Suprapubic skin (tissue), 4 donors: ENCODE measurements around the gene CACNG8. TPM values are rescaled to one million over a fixed set of nuclear protein-coding genes. Genes with fewer than 3 reads are reported as not detected.

Source experiments
- DNase-seq, 2 donors: peaks; one replicate each; pipeline ENCODE4 v3.0.0-alpha.2; 2019; ENCODE audit warnings: low spot score in 2 of 2
- H3K27ac ChIP-seq: fragments of 200-600 bp; sonication (generic); one replicate; pipeline ENCODE4 v1.5.1; 2019
- H3K27me3 ChIP-seq: fragments of 200-600 bp; sonication (generic); one replicate; pipeline ENCODE4 v1.5.1; 2019
- H3K36me3 ChIP-seq: fragments of 200-600 bp; sonication (generic); one replicate; pipeline ENCODE4 v1.5.1; 2019
- H3K4me1 ChIP-seq: fragments of 200-600 bp; sonication (generic); one replicate; pipeline ENCODE4 v1.5.1; 2019
- H3K4me3 ChIP-seq: fragments of 200-600 bp; sonication (generic); one replicate; pipeline ENCODE4 v1.5.1; 2019; ENCODE audit warnings: mild to moderate bottlenecking
- H3K9me3 ChIP-seq: fragments of 200-600 bp; sonication (generic); one replicate; pipeline ENCODE4 v1.5.1; 2019
- CTCF ChIP-seq, 2 donors: fragments of 200-600 bp in 1 of 2; fragments of 450-650 bp in 1 of 2; sonication (generic) in 1 of 2; IDR thresholded peaks; one replicate each; pipeline ENCODE4 v1.5.1; 2016 to 2019; ENCODE audit warnings: antibody characterized with exemption in 2 of 2, mild to moderate bottlenecking in 1 of 2, moderate library complexity in 1 of 2
- EP300 ChIP-seq: sonication (generic); formaldehyde crosslinking; IDR thresholded peaks from one replicate; pipeline ENCODE4 v1.6.1; 2017; ENCODE audit warnings: antibody characterized with exemption
- POLR2A ChIP-seq, 2 donors: fragments of 450-650 bp; IDR thresholded peaks; one replicate each; pipeline ENCODE4 v1.6.1; 2017; ENCODE audit warnings: antibody characterized with exemption in 2 of 2, mild to moderate bottlenecking in 2 of 2, moderate library complexity in 2 of 2
- POLR2AphosphoS5 ChIP-seq, 3 donors: sonication (generic); formaldehyde crosslinking; IDR thresholded peaks; one replicate each; pipeline ENCODE4 v1.6.1; 2017; ENCODE audit warnings: antibody characterized with exemption in 3 of 3
- WGBS: methylation state at CpG from one replicate; pipeline ENCODE4 v1.1.5; 2018; 5-methylcytosine and 5-hydroxymethylcytosine counted together
- total RNA-seq, 4 donors: library from RNA; depleted of rRNA; stranded (reverse); fragments of >200 nt; gene quantifications; one replicate each; pipeline ENCODE4 v1.1.0, GENCODE V29; 2016

CACNG8 gene
- total RNA-seq, 4 donors from 2014 or later = 0.08 to 0.25 TPM; not detected in 2

- TF ChIP-seq CTCF (IDR thresholded peaks at IDR 0.05) (no peak), POLR2A (IDR thresholded peaks at IDR 0.05) (no peak), POLR2AphosphoS5 (IDR thresholded peaks at IDR 0.05) (no peak), EP300 (no peak)
- Histone ChIP-seq H3K27me3 (peaks cover 51% of the 10 kb centered on the region), H3K27ac (no peak overlapping the region), H3K4me3 (no peak overlapping the region), H3K36me3 (no peaks in the 10 kb centered on the region), H3K4me1 (no peaks in the 10 kb centered on the region), H3K9me3 (no peaks in the 10 kb centered on the region)
- WGBS = 64% methylated on average over 19 of the region's 19 CpGs
- DNase-seq = no peak
Measured at GRCh38 chr19:54014920-54015560, 52.3 kb downstream of the CACNG8 start.

GRCh38 chr19:54017261-54017660 lies 54.5 kb downstream of the CACNG8 start:
- Histone ChIP-seq H3K27ac (no peak overlapping the region), H3K27me3 (peaks cover 34% of the 10 kb centered on the region), H3K4me1 (no peaks in the 10 kb centered on the region), H3K36me3 (no peaks in the 10 kb centered on the region), H3K4me3 (no peak overlapping the region), H3K9me3 (no peaks in the 10 kb centered on the region)
- TF ChIP-seq POLR2A (IDR thresholded peaks at IDR 0.05) = no peak
- TF ChIP-seq EP300 = no peak
- no peak for DNase-seq
- 84% methylated on average over 4 of the region's 4 CpGs for WGBS

GRCh38 chr19:54021363-54021762 lies 58.6 kb downstream of the CACNG8 start:
- Histone ChIP-seq H3K9me3 (no peaks in the 10 kb centered on the region), H3K4me1 (peaks cover 6% of the 10 kb centered on the region), H3K36me3 (no peaks in the 10 kb centered on the region), H3K27ac (no peak overlapping the region), H3K27me3 (peaks cover 21% of the 10 kb centered on the region), H3K4me3 (no peak overlapping the region)
- 81% methylated on average over 8 of the region's 8 CpGs for WGBS
- no peak for TF ChIP-seq CTCF (IDR thresholded peaks at IDR 0.05)
- TF ChIP-seq POLR2AphosphoS5 (IDR thresholded peaks at IDR 0.05) = no peak
- TF ChIP-seq POLR2A (IDR thresholded peaks at IDR 0.05) = no peak
- TF ChIP-seq EP300 = no peak
- DNase-seq = no peak

GRCh38 chr19:54021932-54022331 lies 59.2 kb downstream of the CACNG8 start:
- 78% methylated on average over 13 of the region's 13 CpGs for WGBS
- Histone ChIP-seq H3K27ac (no peak overlapping the region), H3K27me3 (peaks cover 17% of the 10 kb centered on the region), H3K9me3 (no peaks in the 10 kb centered on the region), H3K4me1 (peaks cover 6% of the 10 kb centered on the region), H3K4me3 (no peak overlapping the region), H3K36me3 (no peaks in the 10 kb centered on the region)
- no peak for DNase-seq
- TF ChIP-seq POLR2AphosphoS5 (IDR thresholded peaks at IDR 0.05) (no peak), CTCF (IDR thresholded peaks at IDR 0.05) (no peak), EP300 (no peak), POLR2A (IDR thresholded peaks at IDR 0.05) (no peak)

GRCh38 chr19:54023191-54023590 lies 60.5 kb downstream of the CACNG8 start:
- Histone ChIP-seq H3K27me3 (peaks cover 20% of the 10 kb centered on the region), H3K4me1 (peaks cover 6% of the 10 kb centered on the region), H3K36me3 (no peaks in the 10 kb centered on the region), H3K4me3 (no peak overlapping the region), H3K9me3 (no peaks in the 10 kb centered on the region), H3K27ac (no peak overlapping the region)
- 41% methylated on average over 3 of the region's 3 CpGs for WGBS
- TF ChIP-seq CTCF (IDR thresholded peaks at IDR 0.05) (no peak), EP300 (no peak), POLR2A (IDR thresholded peaks at IDR 0.05) (no peak), POLR2AphosphoS5 (IDR thresholded peaks at IDR 0.05) (no peak)
- no peak for DNase-seq

GRCh38 chr19:54024660-54025059 lies 61.9 kb downstream of the CACNG8 start:
- TF ChIP-seq POLR2AphosphoS5 (IDR thresholded peaks at IDR 0.05) (no peak), CTCF (IDR thresholded peaks at IDR 0.05) (no peak), POLR2A (IDR thresholded peaks at IDR 0.05) (no peak), EP300 (no peak)
- peaks cover 25% of the 10 kb centered on the region for H3K27me3 ChIP-seq
- no peaks in the 10 kb centered on the region for H3K36me3 ChIP-seq
- H3K4me3 ChIP-seq = no peak overlapping the region
- no peak for DNase-seq
- H3K27ac ChIP-seq = no peak overlapping the region
- H3K4me1 ChIP-seq = peaks cover 6% of the 10 kb centered on the region
- WGBS = 83% methylated on average over 9 of the region's 9 CpGs
- H3K9me3 ChIP-seq = no peaks in the 10 kb centered on the region
